ENCODE results near the gene SNAP25.

DNA sequence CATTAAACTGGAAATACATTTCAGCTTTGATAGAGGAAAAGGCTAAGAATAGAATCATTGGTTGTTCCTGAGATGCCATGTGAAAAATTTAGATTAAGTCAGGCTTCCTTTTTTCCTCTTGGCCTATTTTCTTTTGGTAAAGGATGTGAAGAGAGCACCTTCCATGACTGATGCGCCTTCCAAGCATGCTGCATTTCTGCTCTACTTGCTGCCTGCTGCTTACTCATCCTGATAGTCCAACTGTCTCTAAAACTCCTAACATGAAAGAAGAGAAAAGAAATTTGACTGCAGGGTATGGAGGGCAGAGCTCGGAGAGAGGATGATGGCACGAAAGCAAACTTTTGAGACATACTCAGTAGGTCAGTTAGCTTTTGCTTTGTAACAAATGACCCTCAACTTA lies 28.8 kb downstream of the SNAP25 start:
- TF ChIP-seq YY1 (IDR thresholded peaks at IDR 0.05; ENCODE audit: insufficient read depth, insufficient read length) (no peak), SUZ12 (IDR thresholded peaks at IDR 0.05; ENCODE audit: extremely low read depth, insufficient read depth, insufficient read length) (no peak), ZNF274 (IDR thresholded peaks at IDR 0.05; ENCODE audit: low read depth, low read length) (no peak)
